Peyer's patch (tissue), 4 donors: ENCODE results near the gene KSR2.

Experiments used
- CTCF ChIP-seq, 6 experiments: fragments of 450-650 bp in 4 of 6; fragments of 200-600 bp in 2 of 6; sonication (generic) in 1 of 6; IDR thresholded peaks; one replicate each; pipeline ENCODE4 v1.5.1; 2017 to 2019; ENCODE audit warnings: antibody characterized with exemption in 6 of 6, mild to moderate bottlenecking in 3 of 6, moderate library complexity in 1 of 6
- POLR2A ChIP-seq, 2 donors: fragments of 450-650 bp; IDR thresholded peaks; one replicate each; pipeline ENCODE4 v1.5.1; 2017; ENCODE audit warnings: antibody characterized with exemption in 2 of 2, mild to moderate bottlenecking in 2 of 2, moderate library complexity in 2 of 2

- TF ChIP-seq POLR2A (IDR thresholded peaks at IDR 0.05) (no peak), CTCF (IDR thresholded peaks at IDR 0.05) (no peak)
These were observed 466.2 kb downstream of the KSR2 start for GRCh38 chr12:117502633-117503032.
